Measurements from ENCODE around the gene HOXA1.
"Not testable (repeated sequence)": the region's sequence is repeated elsewhere in the genome, so short reads cannot be mapped to it uniquely, and the experiment has no call there.

The HOXA1 gene

DNA sequence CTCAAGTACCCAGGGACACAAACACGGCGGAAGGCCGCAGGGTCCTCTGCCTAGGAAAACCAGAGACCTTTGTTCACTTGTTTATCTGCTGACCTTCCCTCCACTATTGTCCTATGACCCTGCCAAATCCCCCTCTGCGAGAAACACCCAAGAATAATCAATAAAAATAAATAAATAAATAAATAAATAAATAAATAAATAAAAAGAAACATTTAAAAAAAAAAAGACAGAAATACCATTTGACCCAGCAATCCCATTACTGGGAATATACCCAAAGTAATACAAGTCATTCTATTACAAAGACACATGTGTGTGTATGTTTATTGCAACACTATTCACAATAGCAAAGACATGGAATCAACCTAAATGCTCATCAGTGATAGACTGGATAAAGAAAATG, 49.8 kb downstream of the HOXA1 start:
- not testable (repeated sequence) for DNase-seq (ENCODE audit: low spot score)

DNA sequence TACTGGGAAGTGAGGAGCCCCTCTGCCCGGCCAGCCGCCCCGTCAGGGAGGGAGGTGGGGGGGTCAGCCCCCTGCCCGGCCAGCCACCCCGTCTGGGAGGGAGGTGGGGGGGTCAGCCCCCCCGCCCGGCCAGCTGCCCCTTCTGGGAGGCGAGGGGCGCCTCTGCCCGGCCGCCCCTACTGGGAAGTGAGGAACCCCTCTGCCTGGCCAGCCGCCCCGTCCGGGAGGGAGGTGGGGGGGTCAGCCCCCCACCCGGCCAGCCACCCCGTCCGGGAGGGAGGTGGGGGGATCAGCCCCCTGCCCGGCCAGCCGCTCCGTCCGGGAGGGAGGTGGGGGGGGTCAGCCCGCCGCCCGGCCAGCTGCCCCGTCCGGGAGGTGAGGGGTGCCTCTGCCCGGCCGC, 50.7 kb downstream of the HOXA1 start:
- DNase-seq (ENCODE audit: low spot score): not testable (repeated sequence)
